H9 (cell line): Measurements from ENCODE around the gene SYT7. TPM values are rescaled to one million over a fixed set of nuclear protein-coding genes. Genes with fewer than 3 reads are reported as not detected.

ENCODE experiments used
- DNase-seq: peaks from one replicate; pipeline ENCODE4 v3.0.0-alpha.2; 2017
- H2AFZ ChIP-seq: one replicate; pipeline ENCODE4 v1.6.1; 2013; ENCODE audit warnings: mild to moderate bottlenecking, low read length, control low read depth, moderate library complexity
- H2AK5ac ChIP-seq: 2 replicates; pipeline ENCODE4 v1.6.1; 2013; ENCODE audit warnings: low read length, control low read depth, mixed read lengths; ENCODE audit not compliant: insufficient read length
- H2BK120ac ChIP-seq: one replicate; pipeline ENCODE4 v1.6.1; 2013; ENCODE audit warnings: low read depth, mild to moderate bottlenecking, low read length, control low read depth, inconsistent platforms; ENCODE audit not compliant: poor library complexity, severe bottlenecking
- H2BK12ac ChIP-seq: 2 replicates; pipeline ENCODE4 v1.6.1; 2013; ENCODE audit warnings: low read length, control low read depth, mixed read lengths, low read depth; ENCODE audit not compliant: insufficient read length
- H2BK15ac ChIP-seq: 2 replicates; pipeline ENCODE4 v1.6.1; 2013; ENCODE audit warnings: low read depth, low read length, control low read depth
- H2BK20ac ChIP-seq: one replicate; pipeline ENCODE4 v1.6.1; 2013; ENCODE audit warnings: low read depth, mild to moderate bottlenecking, low read length, control low read depth, inconsistent platforms; ENCODE audit not compliant: poor library complexity, severe bottlenecking
- H2BK5ac ChIP-seq: 2 replicates; pipeline ENCODE4 v1.6.1; 2013; ENCODE audit warnings: low read length, control low read depth, mixed read lengths; ENCODE audit not compliant: insufficient read length
- H3K14ac ChIP-seq: 2 replicates; pipeline ENCODE4 v1.6.1; 2013; ENCODE audit warnings: low read length, control low read depth; ENCODE audit not compliant: insufficient read depth
- H3K18ac ChIP-seq: 2 replicates; pipeline ENCODE4 v1.6.1; 2013; ENCODE audit warnings: low read depth, mild to moderate bottlenecking, mixed read lengths, low read length, control low read depth; ENCODE audit not compliant: insufficient read length
- H3K23ac ChIP-seq: 2 replicates; pipeline ENCODE4 v1.6.1; 2013; ENCODE audit warnings: low read length, control low read depth, mixed read lengths, low read depth; ENCODE audit not compliant: insufficient read length
- H3K23me2 ChIP-seq: 2 replicates; pipeline ENCODE4 v1.6.1; 2013; ENCODE audit warnings: low read depth, mild to moderate bottlenecking, mixed read lengths, low read length, control low read depth; ENCODE audit not compliant: insufficient read length, poor library complexity, severe bottlenecking
- H3K27ac ChIP-seq: 2 replicates; pipeline ENCODE4 v1.5.1; 2013; ENCODE audit warnings: low read length, control low read depth, mixed read lengths, low read depth; ENCODE audit not compliant: insufficient read length
- H3K27me3 ChIP-seq: 2 replicates; pipeline ENCODE4 v1.6.1; 2013; ENCODE audit warnings: low read length, control low read depth, inconsistent platforms; ENCODE audit not compliant: insufficient read depth
- H3K4ac ChIP-seq: 2 replicates; pipeline ENCODE4 v1.6.1; 2013; ENCODE audit warnings: low read depth, mild to moderate bottlenecking, control low read depth, inconsistent platforms, low read length, moderate library complexity
- H3K4me1 ChIP-seq: 2 replicates; pipeline ENCODE4 v1.6.1; 2013; ENCODE audit warnings: low read length, control low read depth, inconsistent platforms; ENCODE audit not compliant: insufficient read depth
- H3K4me2 ChIP-seq: 2 replicates; pipeline ENCODE4 v1.6.1; 2013; ENCODE audit warnings: low read length, control low read depth, mixed read lengths; ENCODE audit not compliant: insufficient read length, insufficient read depth
- H3K56ac ChIP-seq: 2 replicates; pipeline ENCODE4 v1.6.1; 2013; ENCODE audit warnings: low read depth, mild to moderate bottlenecking, mixed read lengths, low read length, control low read depth; ENCODE audit not compliant: insufficient read length
- H3K79me1 ChIP-seq: 2 replicates; pipeline ENCODE4 v1.6.1; 2013; ENCODE audit warnings: low read depth, mild to moderate bottlenecking, moderate library complexity, low read length, control low read depth, inconsistent platforms; ENCODE audit not compliant: insufficient read depth, poor library complexity, severe bottlenecking
- H3K79me2 ChIP-seq: 2 replicates; pipeline ENCODE4 v1.6.1; 2013; ENCODE audit warnings: low read length, control low read depth, inconsistent platforms; ENCODE audit not compliant: insufficient read depth
- H3K9ac ChIP-seq: 2 replicates; pipeline ENCODE4 v1.6.1; 2013; ENCODE audit warnings: low read length, control low read depth, mixed read lengths; ENCODE audit not compliant: insufficient read length; ENCODE audit errors: extremely low read depth
- H3K9me3 ChIP-seq: one replicate; pipeline ENCODE4 v1.6.1; 2013; ENCODE audit warnings: low read depth, low read length, inconsistent platforms; ENCODE audit not compliant: control insufficient read depth
- H3T11ph ChIP-seq: one replicate; pipeline ENCODE4 v1.6.1; 2013; ENCODE audit warnings: mild to moderate bottlenecking, low read length, control low read depth, inconsistent platforms
- H4K20me1 ChIP-seq: one replicate; pipeline ENCODE4 v1.6.1; 2013; ENCODE audit not compliant: control insufficient read depth, insufficient read length, insufficient read depth
- H4K5ac ChIP-seq: 2 replicates; pipeline ENCODE4 v1.6.1; 2013; ENCODE audit warnings: low read depth, mild to moderate bottlenecking, mixed read lengths, low read length, control low read depth; ENCODE audit not compliant: insufficient read length
- H4K8ac ChIP-seq: replicated peaks from 2 replicates; pipeline ENCODE4 v1.6.1; 2013; ENCODE audit warnings: low read length, control low read depth, mixed read lengths, low read depth; ENCODE audit not compliant: insufficient read length
- H4K91ac ChIP-seq: 2 replicates; pipeline ENCODE4 v1.6.1; 2013; ENCODE audit warnings: low read depth, mild to moderate bottlenecking, moderate library complexity, mixed read lengths, low read length, control low read depth; ENCODE audit not compliant: insufficient read length
- H3K27ac Mint-ChIP-seq, 3 experiments: 2 replicates in 2 of 3; 3 replicates in 1 of 3; pipeline ENCODE4 v1.8.0; 2020 to 2021; ENCODE audit warnings: mixed read lengths in 3 of 3, mild to moderate bottlenecking in 1 of 3, moderate library complexity in 1 of 3
- H3K27me3 Mint-ChIP-seq: 2 replicates; pipeline ENCODE4 v1.8.0; 2021; ENCODE audit warnings: low read depth, mild to moderate bottlenecking, moderate library complexity, mixed read lengths
- H3K36me3 Mint-ChIP-seq, 3 experiments: 2 replicates in 2 of 3; 3 replicates in 1 of 3; pipeline ENCODE4 v1.8.0; 2020 to 2021; ENCODE audit warnings: low read depth in 3 of 3, mixed read lengths in 3 of 3; ENCODE audit not compliant: insufficient read depth in 1 of 3
- H3K4me1 Mint-ChIP-seq, 2 experiments: 2 replicates each; pipeline ENCODE4 v1.8.0; 2020; ENCODE audit warnings: mixed read lengths in 2 of 2
- H3K4me3 Mint-ChIP-seq, 2 experiments: 2 replicates in 1 of 2; 3 replicates in 1 of 2; pipeline ENCODE4 v1.8.0; 2020 to 2021; ENCODE audit warnings: mild to moderate bottlenecking in 2 of 2, mixed read lengths in 2 of 2, moderate library complexity in 1 of 2
- H3K9me3 Mint-ChIP-seq, 2 experiments: 2 replicates in 1 of 2; 3 replicates in 1 of 2; pipeline ENCODE4 v1.8.0; 2020; ENCODE audit warnings: mild to moderate bottlenecking in 2 of 2, mixed read lengths in 2 of 2, moderate library complexity in 1 of 2
- WGBS: extraction: QIAGEN DNeasy Blood & Tissue Kit; methylation state at CpG from one replicate; pipeline ENCODE4 v1.1.7; 2013; ENCODE audit warnings: missing lambda C conversion rate, low lambda C conversion rate, mixed read lengths; ENCODE audit not compliant: insufficient read length; ENCODE audit errors: extremely low coverage; 5-methylcytosine and 5-hydroxymethylcytosine counted together
- total RNA-seq: library from RNA; stranded (reverse); gene quantifications from 2 replicates; pipeline ENCODE4 v1.2.1, GENCODE V29; 2021
- TF ChIP-seq, protein P1 (sequence below): fragments of 200-600 bp; sonication (generic); conservative IDR thresholded peaks from 3 replicates; pipeline ENCODE4 v1.8.0; 2021; ENCODE audit warnings: antibody characterized with exemption, mild to moderate bottlenecking

SYT7 gene
- total RNA-seq, 1 experiment from 2014 or later, result 8.8 TPM

DNA sequence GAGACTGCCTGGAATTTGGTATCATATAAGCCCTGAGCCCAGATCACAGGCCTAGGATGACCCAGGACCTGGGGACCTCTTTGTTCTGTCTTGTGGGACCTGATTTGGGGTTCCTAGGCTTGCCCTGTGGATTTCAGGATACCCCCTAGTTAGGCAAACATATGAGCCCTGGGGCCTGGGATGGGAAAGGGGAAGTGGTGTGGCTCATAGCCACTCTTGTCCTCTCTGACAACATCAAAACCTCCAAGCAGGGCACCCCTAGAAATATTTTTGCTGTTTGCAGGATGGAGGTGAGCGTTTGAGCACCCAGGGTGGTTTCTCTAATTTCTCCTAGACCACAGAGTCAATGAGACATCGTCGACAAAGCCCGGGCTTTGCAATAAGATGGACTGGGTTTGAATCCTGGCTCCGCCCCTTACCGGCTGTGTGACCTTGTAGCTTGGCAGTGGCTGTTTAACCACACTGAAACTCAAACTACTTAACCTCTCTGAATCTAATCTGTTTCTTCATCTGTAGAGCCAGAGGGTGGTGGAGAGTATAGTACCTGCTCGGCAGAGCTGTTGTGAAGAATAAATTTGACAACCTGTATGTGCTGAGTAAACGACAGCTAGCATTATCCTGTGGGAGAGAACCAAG, 77.6 kb downstream of the SYT7 start:
- WGBS, result no CpG with 5 or more reads among the region's 8 CpGs
- no peaks in the 10 kb centered on the region for H3K79me1 ChIP-seq
- Mint-ChIP-seq H3K9me3 (no peaks in the 10 kb centered on the region; a peak in 1 of 5 replicates), H3K27me3 (peaks cover 87% of the 10 kb centered on the region), H3K4me1 (peaks cover 40 to 61% of the 10 kb centered on the region in 2 experiments), H3K4me3 (no peak overlapping the region), H3K27ac (no peak overlapping the region; a peak in 2 of 7 replicates), H3K36me3 (no peaks in the 10 kb centered on the region; a peak in 1 of 7 replicates)
- H2AK5ac ChIP-seq, result no peak overlapping the region
- no peak overlapping the region for H2BK15ac ChIP-seq
- no peak overlapping the region for H3K27ac ChIP-seq
- no peak for DNase-seq
- H3K79me2 ChIP-seq, result no peaks in the 10 kb centered on the region
- H2BK120ac ChIP-seq, result no peak overlapping the region
- no peak overlapping the region for H3K4ac ChIP-seq
- H3T11ph ChIP-seq, result no peak overlapping the region
- no peak overlapping the region for H3K23ac ChIP-seq
- 0 out of 2 replicates have a peak, but pooled peaks cover 2% of the 10 kb centered on the region for H3K4me1 ChIP-seq
- no peak overlapping the region for H4K8ac ChIP-seq
- no peak overlapping the region for H4K91ac ChIP-seq
- TF ChIP-seq, protein P1, sequence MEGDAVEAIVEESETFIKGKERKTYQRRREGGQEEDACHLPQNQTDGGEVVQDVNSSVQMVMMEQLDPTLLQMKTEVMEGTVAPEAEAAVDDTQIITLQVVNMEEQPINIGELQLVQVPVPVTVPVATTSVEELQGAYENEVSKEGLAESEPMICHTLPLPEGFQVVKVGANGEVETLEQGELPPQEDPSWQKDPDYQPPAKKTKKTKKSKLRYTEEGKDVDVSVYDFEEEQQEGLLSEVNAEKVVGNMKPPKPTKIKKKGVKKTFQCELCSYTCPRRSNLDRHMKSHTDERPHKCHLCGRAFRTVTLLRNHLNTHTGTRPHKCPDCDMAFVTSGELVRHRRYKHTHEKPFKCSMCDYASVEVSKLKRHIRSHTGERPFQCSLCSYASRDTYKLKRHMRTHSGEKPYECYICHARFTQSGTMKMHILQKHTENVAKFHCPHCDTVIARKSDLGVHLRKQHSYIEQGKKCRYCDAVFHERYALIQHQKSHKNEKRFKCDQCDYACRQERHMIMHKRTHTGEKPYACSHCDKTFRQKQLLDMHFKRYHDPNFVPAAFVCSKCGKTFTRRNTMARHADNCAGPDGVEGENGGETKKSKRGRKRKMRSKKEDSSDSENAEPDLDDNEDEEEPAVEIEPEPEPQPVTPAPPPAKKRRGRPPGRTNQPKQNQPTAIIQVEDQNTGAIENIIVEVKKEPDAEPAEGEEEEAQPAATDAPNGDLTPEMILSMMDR, result no peak
- no peaks in the 10 kb centered on the region for H4K20me1 ChIP-seq
- no peaks in the 10 kb centered on the region for H3K23me2 ChIP-seq
- H2BK12ac ChIP-seq, result no peak overlapping the region
- H4K5ac ChIP-seq, result no peak overlapping the region
- peaks cover 8% of the 10 kb centered on the region; the same call in 1 of the 2 replicates for H3K27me3 ChIP-seq
- no peak overlapping the region for H3K14ac ChIP-seq
- no peaks in the 10 kb centered on the region for H3K9me3 ChIP-seq
- no peak overlapping the region for H3K18ac ChIP-seq
- no peak overlapping the region for H3K9ac ChIP-seq
- H3K56ac ChIP-seq, result no peak overlapping the region
- H2BK20ac ChIP-seq, result no peak overlapping the region
- no peak overlapping the region for H2BK5ac ChIP-seq
- H2AFZ ChIP-seq, result no peak overlapping the region
- H3K4me2 ChIP-seq, result no peak overlapping the region
